LNCAP (cell line): ENCODE measurements around the gene RNASEH2C.

Experiments
- CTCF ChIP-seq: fragments of 450-650 bp; IDR thresholded peaks from 2 replicates; pipeline ENCODE4 v1.5.1; 2017; ENCODE audit warnings: mild to moderate bottlenecking

RNASEH2C gene

GRCh38 chr11:65743681-65744025 lies 23.1 kb upstream of the RNASEH2C start:
- TF ChIP-seq CTCF, result no peak

DNA sequence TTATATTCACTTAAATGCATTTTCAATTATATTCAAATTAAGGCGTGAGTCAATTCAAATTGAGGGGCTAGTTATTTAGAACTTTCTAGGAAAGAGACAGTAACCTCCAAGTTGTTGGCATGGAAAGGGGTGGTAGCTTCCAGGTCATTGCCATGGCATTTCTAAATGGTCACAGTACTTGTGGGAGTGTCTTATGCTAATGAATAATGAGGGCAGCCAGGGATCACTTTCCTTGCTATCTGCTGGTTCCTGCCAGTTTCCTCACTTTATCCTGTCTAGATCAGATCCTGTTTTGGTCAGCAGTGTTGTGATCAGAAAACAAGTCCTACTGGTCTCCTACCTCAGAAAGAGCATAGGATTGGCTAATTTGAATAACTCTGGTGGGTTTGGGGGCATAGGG lies 21.8 kb upstream of the RNASEH2C start:
- no peak for TF ChIP-seq CTCF

GRCh38 chr11:65741185-65741584 lies 20.6 kb upstream of the RNASEH2C start:
- no peak for TF ChIP-seq CTCF

DNA sequence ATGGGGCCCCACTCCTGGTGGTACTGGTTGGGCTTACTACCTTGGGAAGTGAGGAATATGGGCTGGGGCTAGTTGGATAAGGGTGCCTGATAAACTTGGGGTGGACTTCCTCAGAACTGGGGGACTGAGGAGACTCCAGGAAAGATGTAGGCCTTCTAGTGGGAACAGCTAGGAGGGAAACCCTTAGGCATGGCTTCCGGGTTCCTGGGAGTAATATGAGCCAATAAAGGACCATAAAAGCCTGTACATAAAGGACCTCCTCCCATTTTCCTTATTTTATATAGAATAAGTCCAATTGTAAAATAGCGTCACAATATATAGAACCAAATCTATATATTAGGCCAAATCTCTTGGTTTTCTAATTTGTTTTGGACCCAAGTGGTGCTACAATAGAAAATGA lies 18.4 kb upstream of the RNASEH2C start:
- TF ChIP-seq CTCF, result no peak

DNA sequence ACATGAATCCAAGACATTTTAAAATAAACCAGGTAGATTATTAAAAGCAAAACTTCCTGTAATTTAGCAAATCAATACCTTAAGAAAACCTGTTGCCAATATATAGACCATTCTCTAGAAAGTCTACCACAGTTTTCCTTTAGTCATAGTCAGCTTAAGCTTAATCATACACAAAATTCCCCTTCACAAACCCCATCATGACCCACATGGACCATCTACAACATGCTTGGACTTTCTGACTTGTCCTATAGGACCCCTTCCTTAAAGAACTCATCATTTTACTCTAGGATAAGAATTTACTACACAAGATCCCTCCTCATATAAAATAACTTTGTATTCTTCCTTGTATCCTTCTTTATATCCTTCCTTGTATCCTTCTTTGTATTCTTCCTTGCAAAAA lies 16.2 kb upstream of the RNASEH2C start:
- TF ChIP-seq CTCF, result no peak

- TF ChIP-seq CTCF, result no peak
These were observed 9.9 kb upstream of the RNASEH2C start for GRCh38 chr11:65730461-65730860.

- TF ChIP-seq CTCF, result no peak
These were observed 7.3 kb upstream of the RNASEH2C start for GRCh38 chr11:65727865-65728264.

DNA sequence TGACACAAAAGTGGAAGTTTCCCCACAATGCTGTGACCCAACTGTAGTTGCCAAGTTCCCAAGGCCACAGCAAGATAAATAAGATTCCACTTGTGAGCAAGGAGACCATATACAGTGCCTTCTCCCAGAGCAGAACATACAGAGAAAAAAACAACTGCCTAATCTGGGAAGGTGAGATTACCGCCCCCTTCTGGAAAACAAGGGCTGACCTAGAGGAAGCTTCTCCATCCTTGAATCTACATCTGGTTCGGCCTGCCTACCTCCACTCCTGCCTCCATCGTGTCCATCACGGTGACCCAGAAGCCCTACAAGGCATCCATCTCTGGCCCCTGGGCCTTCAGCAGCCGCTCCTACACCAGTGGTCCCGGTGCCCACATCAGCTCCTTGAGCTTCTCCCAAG lies 6.1 kb upstream of the RNASEH2C start:
- TF ChIP-seq CTCF, result no peak
